GM23248 (cell line): Measurements from ENCODE around the gene SHB. TPM values are rescaled to one million over a fixed set of nuclear protein-coding genes. Genes with fewer than 3 reads are reported as not detected.

ENCODE experiments used
- DNase-seq: peaks from one replicate; pipeline ENCODE4 v3.0.0-alpha.2; 2015
- H2AFZ ChIP-seq: fragments of 200-600 bp; sonication (generic); 2 replicates; pipeline ENCODE4 v1.6.1; 2016; ENCODE audit warnings: antibody characterized with exemption
- H3F3A ChIP-seq: fragments of 200-600 bp; sonication (generic); 2 replicates; pipeline ENCODE4 v1.6.1; 2016; ENCODE audit warnings: mild to moderate bottlenecking, antibody characterized with exemption, mixed run types; ENCODE audit not compliant: insufficient read depth
- H3K27ac ChIP-seq: fragments of 200-600 bp; sonication (generic); 2 replicates; pipeline ENCODE4 v1.5.1; 2016; ENCODE audit warnings: mild to moderate bottlenecking
- H3K27me3 ChIP-seq: fragments of 200-600 bp; sonication (generic); replicated peaks from 2 replicates; pipeline ENCODE4 v1.6.1; 2016; ENCODE audit warnings: mild to moderate bottlenecking; ENCODE audit not compliant: insufficient read depth
- H3K36me3 ChIP-seq: fragments of 200-600 bp; sonication (generic); 2 replicates; pipeline ENCODE4 v1.6.1; 2016; ENCODE audit warnings: low read depth, mild to moderate bottlenecking
- H3K4me1 ChIP-seq: fragments of 200-600 bp; sonication (generic); 2 replicates; pipeline ENCODE4 v1.6.1; 2016; ENCODE audit warnings: mild to moderate bottlenecking; ENCODE audit not compliant: insufficient read depth
- H3K4me2 ChIP-seq: fragments of 200-600 bp; sonication (generic); one replicate; pipeline ENCODE4 v1.6.1; 2016; ENCODE audit warnings: mild to moderate bottlenecking; ENCODE audit not compliant: unreplicated experiment
- H3K4me3 ChIP-seq: fragments of 200-600 bp; sonication (generic); 2 replicates; pipeline ENCODE4 v1.5.1; 2016; ENCODE audit warnings: mild to moderate bottlenecking
- H3K79me2 ChIP-seq: fragments of 200-600 bp; sonication (generic); 2 replicates; pipeline ENCODE4 v1.6.1; 2016; ENCODE audit warnings: mild to moderate bottlenecking; ENCODE audit not compliant: insufficient read depth
- H3K9ac ChIP-seq: fragments of 200-600 bp; sonication (generic); 2 replicates; pipeline ENCODE4 v1.6.1; 2016; ENCODE audit warnings: mild to moderate bottlenecking
- H3K9me2 ChIP-seq: fragments of 200-600 bp; sonication (generic); 2 replicates; pipeline ENCODE4 v1.6.1; 2016; ENCODE audit warnings: mixed run types, mild to moderate bottlenecking, moderate library complexity; ENCODE audit not compliant: insufficient read depth
- H3K9me3 ChIP-seq: fragments of 200-600 bp; sonication (generic); one replicate; pipeline ENCODE4 v1.6.1; 2017; ENCODE audit warnings: low read depth
- H4K20me1 ChIP-seq: fragments of 200-600 bp; sonication (generic); 2 replicates; pipeline ENCODE4 v1.6.0; 2016; ENCODE audit not compliant: insufficient read depth
- EZH2 ChIP-seq: fragments of 200-600 bp; sonication (generic); IDR thresholded peaks from 2 replicates; pipeline ENCODE4 v1.6.1; 2018; ENCODE audit warnings: antibody characterized with exemption, mild to moderate bottlenecking; ENCODE audit not compliant: insufficient read depth, poor library complexity, severe bottlenecking
- EZH2phosphoT487 ChIP-seq: fragments of 200-600 bp; sonication (generic); IDR thresholded peaks from 2 replicates; pipeline ENCODE4 v1.6.1; 2018; ENCODE audit warnings: antibody characterized with exemption, moderate library complexity, mild to moderate bottlenecking, low read depth; ENCODE audit not compliant: insufficient read depth
- WGBS, 2 experiments: methylation state at CpG; one replicate each; pipeline ENCODE4 v1.1.6; 2015 to 2017; ENCODE audit warnings: low lambda C conversion rate in 2 of 2, low coverage in 1 of 2; ENCODE audit errors: missing lambda C conversion rate in 2 of 2; 5-methylcytosine and 5-hydroxymethylcytosine counted together
- in situ Hi-C: fragments of 300-500 bp; cut with MboI; formaldehyde crosslinking; loops from 2 replicates; pipeline ENCODE4 v1.15.0; 2020
- polyA plus RNA-seq: library from polyadenylated mRNA; unstranded; fragments of >200 nt; fragmentation: Nextera tagmentation; extraction: Ambion mirVana; gene quantifications from 2 replicates; pipeline ENCODE4 v1.2.1, GENCODE V29; 2016
- total RNA-seq: library from RNA; depleted of rRNA; stranded (reverse); fragments of >200 nt; shearing (Covaris generic); gene quantifications from 2 replicates; pipeline ENCODE4 v1.2.3, GENCODE V29; 2014

The SHB gene
- total and polyA plus RNA-seq, 2 experiments from 2014 or later = 3.9 to 11.1 TPM

DNA sequence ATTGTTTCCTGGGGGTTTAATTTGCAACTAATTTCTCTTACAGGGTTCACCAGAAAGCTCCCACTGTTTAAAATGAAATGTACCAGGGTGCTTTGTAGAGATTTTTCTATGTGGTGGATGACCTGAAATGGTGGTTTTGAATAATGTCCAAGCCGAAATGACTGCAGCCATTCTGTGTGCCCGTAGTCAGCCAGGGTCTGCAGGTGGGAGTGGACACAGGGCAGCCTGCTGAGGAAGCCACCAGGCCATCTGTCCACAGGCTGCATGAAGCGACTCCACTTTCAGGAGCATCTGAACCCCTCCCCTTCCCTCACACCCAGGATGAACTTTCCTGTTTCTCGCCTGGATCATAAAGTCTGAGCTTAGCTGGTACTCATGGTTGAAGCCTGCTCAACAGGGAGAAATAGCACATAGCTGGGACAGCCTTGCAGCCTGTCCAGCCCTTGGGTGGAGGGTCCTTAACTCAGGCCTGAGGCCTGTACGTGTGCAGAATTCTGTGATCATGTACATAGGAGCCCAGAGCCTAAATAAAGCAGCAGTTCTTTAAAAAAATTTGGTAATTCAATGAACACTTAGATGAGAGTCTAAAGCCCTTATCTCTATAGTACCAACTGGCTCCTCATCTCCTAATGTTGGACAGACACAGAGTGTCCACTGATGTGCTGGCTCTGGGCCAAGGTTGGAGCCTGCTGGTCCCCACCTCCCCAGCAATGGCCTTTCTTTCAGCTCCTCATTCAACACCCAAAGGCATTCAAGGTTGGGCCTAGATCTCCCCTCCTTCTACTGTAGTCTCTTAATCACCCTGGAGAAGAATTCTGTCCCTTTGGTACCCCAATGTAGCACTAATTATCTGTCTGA is 72.8 kb downstream of the SHB start:
- peaks cover 32% of the 10 kb centered on the region for H3K4me1 ChIP-seq
- H3K9me2 ChIP-seq = no peaks in the 10 kb centered on the region
- no peak for DNase-seq
- H3K36me3 ChIP-seq = no peaks in the 10 kb centered on the region
- in situ Hi-C loops = no loop called here
- no peak overlapping the region for H3K4me2 ChIP-seq
- peaks cover 74% of the 10 kb centered on the region for H3K79me2 ChIP-seq
- no peaks in the 10 kb centered on the region for H3K27me3 ChIP-seq
- no peak overlapping the region for H2AFZ ChIP-seq
- no peak overlapping the region for H3K4me3 ChIP-seq
- no peak overlapping the region; the same call in 1 of the 2 replicates for H3K27ac ChIP-seq
- H3K9me3 ChIP-seq = no peaks in the 10 kb centered on the region
- H3K9ac ChIP-seq = no peak overlapping the region
- H4K20me1 ChIP-seq = no peaks in the 10 kb centered on the region
- peaks cover 20% of the 10 kb centered on the region for H3F3A ChIP-seq
- WGBS, 2 experiments = 94 to 97% methylated on average over 5 of the region's 5 CpGs
- TF ChIP-seq EZH2phosphoT487 (no peak), EZH2 (no peak)

GRCh38 chr9:37995348-37995737 is 73.7 kb downstream of the SHB start:
- Histone ChIP-seq H3K27me3 (no peaks in the 10 kb centered on the region), H4K20me1 (no peaks in the 10 kb centered on the region), H3K9me2 (no peaks in the 10 kb centered on the region), H3K9ac (peak overlapping the region; percentile 82), H3K36me3 (no peaks in the 10 kb centered on the region), H2AFZ (no peak overlapping the region), H3K27ac (peak overlapping the region; percentile 92), H3K79me2 (peaks cover 80% of the 10 kb centered on the region), H3K4me3 (peak overlapping the region; percentile 68; the same call in 1 of the 2 replicates), H3K9me3 (no peaks in the 10 kb centered on the region), H3K4me2 (peak overlapping the region; percentile 78), H3K4me1 (peaks cover 32% of the 10 kb centered on the region), H3F3A (peaks cover 20% of the 10 kb centered on the region)
- DNase-seq = no peak
- 47 to 71% methylated on average over 4 to 6 of the region's 6 CpGs for WGBS, 2 experiments
- TF ChIP-seq EZH2 = no peak
- no peak for TF ChIP-seq EZH2phosphoT487
- in situ Hi-C loops = no loop called here

DNA sequence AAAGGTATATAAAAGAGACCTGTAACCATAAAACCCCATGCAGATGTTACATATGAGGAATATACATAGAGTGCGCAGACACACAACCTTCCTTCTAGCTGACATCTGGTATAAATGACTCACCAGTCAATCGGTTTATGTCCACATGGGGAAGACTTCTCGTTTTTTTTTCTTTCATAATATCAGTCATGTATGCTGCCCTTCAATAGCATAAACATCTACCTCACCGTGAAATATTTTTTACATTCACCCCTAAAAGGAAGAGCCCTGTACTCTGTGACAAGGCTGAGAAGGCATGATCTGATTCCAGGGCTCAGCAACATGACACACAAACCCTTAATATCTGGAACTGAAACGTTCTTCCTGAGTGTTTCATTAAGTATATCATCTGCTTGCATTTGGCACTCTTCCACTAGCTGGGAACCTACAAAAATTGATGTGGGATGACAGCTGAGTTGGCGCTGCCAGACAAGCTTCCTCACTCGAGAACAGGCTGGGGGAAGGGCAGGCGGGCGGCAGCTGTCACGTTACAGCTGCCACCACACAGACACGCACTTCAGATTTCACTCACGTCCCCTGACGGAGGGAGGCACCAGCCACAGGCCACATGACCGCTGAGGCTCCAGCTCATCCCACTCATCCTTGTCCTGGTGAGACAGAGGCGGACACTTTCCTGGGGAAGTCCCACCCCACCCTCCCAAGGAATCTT is 74.2 kb downstream of the SHB start:
- Histone ChIP-seq H3K4me2 (peak overlapping the region; percentile 78), H3K4me1 (peaks cover 29% of the 10 kb centered on the region), H3K36me3 (no peaks in the 10 kb centered on the region), H3K79me2 (peaks cover 81% of the 10 kb centered on the region), H3K9ac (peak overlapping the region; percentile 82), H3K9me2 (no peaks in the 10 kb centered on the region), H4K20me1 (no peaks in the 10 kb centered on the region), H3K27me3 (no peaks in the 10 kb centered on the region), H3F3A (peaks cover 20% of the 10 kb centered on the region), H2AFZ (peak overlapping the region; percentile 34), H3K4me3 (peak overlapping the region; percentile 68), H3K9me3 (no peaks in the 10 kb centered on the region), H3K27ac (peak overlapping the region; percentile 92)
- WGBS, 2 experiments = 3% methylated on average over 14 to 15 of the region's 15 CpGs
- DNase-seq = peak; percentile 92
- TF ChIP-seq EZH2phosphoT487 = no peak
- TF ChIP-seq EZH2 = no peak
- in situ Hi-C loops = no loop called here

DNA sequence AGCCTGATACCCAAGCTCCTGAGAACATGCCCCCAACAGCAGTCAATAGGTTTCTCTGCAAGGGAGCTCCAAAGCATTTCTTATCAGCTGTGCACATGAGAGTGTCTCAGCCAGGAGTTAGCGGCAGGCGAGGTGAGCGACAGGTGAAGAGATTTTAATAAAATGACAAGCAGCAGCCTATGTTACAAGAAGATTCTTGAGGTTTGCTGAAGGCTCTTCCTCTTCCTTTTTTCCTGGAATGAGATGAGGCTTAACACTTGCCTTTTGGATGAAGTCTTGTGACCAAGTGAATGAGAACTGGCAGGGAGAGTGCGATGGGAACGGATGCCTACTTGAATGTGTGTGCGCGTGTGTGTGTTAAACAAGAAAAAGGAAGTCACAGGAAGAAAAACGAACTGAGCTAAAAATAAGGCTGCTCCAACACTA is 76.1 kb downstream of the SHB start:
- H3K4me2 ChIP-seq = no peak overlapping the region
- no peaks in the 10 kb centered on the region for H3K36me3 ChIP-seq
- H3K79me2 ChIP-seq = peaks cover 84% of the 10 kb centered on the region
- H3K9me2 ChIP-seq = no peaks in the 10 kb centered on the region
- H3K27ac ChIP-seq = no peak overlapping the region
- in situ Hi-C loops = no loop called here
- H3K4me1 ChIP-seq = peaks cover 15% of the 10 kb centered on the region
- no peak overlapping the region for H2AFZ ChIP-seq
- H3K4me3 ChIP-seq = no peak overlapping the region
- no peak for DNase-seq
- H3K27me3 ChIP-seq = no peaks in the 10 kb centered on the region
- H4K20me1 ChIP-seq = no peaks in the 10 kb centered on the region
- TF ChIP-seq EZH2 (no peak), EZH2phosphoT487 (no peak)
- 84% methylated on average over 8 of the region's 8 CpGs for WGBS, 2 experiments
- H3K9me3 ChIP-seq = no peaks in the 10 kb centered on the region
- H3K9ac ChIP-seq = no peak overlapping the region
- H3F3A ChIP-seq = peaks cover 15% of the 10 kb centered on the region
